Measurements from ENCODE around the gene CLTCL1. TPM values are rescaled to one million over a fixed set of nuclear protein-coding genes. Genes with fewer than 3 reads are reported as not detected.
A peak's percentile ranks its signal among the peaks of the same experiment; 100 is the strongest.
"Not testable (repeated sequence)": the region's sequence is repeated elsewhere in the genome, so short reads cannot be mapped to it uniquely, and the experiment has no call there.

The CLTCL1 gene
- total and polyA plus RNA-seq, 9 of the 15 experiments (the other 6 are each of a cell fraction or from before 2014, with no cell fraction given) = 1.1 to 11.7 (median 5.0) TPM

DNA sequence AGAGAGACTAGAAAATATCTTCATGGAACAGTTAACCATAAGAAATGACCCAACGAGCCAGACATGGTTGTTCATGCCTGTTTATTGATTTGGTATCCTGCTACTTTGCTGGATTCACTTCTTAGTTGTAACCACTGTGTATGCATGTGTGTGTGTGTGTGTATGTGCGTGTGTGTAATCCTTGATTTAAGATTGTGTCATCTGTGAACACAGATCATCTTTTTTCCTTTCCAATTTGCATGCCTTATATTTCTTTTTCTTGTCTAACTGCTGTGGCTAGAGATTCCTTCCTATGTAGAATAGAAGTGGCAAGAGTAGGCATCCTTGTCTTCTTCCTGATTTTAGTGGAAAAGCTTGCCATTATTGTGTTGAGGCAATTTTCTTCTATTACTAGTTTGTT lies 16.4 kb upstream of the CLTCL1 start (continued):
- TF ChIP-seq JUND (IDR thresholded peaks at IDR 0.05; ENCODE audit: borderline replicate concordance, low read depth, low read length) (no peak), JUND (tag; IDR thresholded peaks at IDR 0.05; ENCODE audit: borderline replicate concordance, low read depth, low read length) (no peak), HMG20B (CRISPR knock-in tag; IDR thresholded peaks at IDR 0.05) (no peak), ZNF143 (CRISPR knock-in tag; IDR thresholded peaks at IDR 0.05) (no peak)
- TF ChIP-seq, protein P1, sequence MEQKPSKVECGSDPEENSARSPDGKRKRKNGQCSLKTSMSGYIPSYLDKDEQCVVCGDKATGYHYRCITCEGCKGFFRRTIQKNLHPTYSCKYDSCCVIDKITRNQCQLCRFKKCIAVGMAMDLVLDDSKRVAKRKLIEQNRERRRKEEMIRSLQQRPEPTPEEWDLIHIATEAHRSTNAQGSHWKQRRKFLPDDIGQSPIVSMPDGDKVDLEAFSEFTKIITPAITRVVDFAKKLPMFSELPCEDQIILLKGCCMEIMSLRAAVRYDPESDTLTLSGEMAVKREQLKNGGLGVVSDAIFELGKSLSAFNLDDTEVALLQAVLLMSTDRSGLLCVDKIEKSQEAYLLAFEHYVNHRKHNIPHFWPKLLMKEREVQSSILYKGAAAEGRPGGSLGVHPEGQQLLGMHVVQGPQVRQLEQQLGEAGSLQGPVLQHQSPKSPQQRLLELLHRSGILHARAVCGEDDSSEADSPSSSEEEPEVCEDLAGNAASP (IDR thresholded peaks at IDR 0.05) = 0 out of 2 replicates have a peak, but pooled peaks have one; percentile 18
- TF ChIP-seq, protein P2, sequence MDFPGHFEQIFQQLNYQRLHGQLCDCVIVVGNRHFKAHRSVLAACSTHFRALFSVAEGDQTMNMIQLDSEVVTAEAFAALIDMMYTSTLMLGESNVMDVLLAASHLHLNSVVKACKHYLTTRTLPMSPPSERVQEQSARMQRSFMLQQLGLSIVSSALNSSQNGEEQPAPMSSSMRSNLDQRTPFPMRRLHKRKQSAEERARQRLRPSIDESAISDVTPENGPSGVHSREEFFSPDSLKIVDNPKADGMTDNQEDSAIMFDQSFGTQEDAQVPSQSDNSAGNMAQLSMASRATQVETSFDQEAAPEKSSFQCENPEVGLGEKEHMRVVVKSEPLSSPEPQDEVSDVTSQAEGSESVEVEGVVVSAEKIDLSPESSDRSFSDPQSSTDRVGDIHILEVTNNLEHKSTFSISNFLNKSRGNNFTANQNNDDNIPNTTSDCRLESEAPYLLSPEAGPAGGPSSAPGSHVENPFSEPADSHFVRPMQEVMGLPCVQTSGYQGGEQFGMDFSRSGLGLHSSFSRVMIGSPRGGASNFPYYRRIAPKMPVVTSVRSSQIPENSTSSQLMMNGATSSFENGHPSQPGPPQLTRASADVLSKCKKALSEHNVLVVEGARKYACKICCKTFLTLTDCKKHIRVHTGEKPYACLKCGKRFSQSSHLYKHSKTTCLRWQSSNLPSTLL (IDR thresholded peaks at IDR 0.05) = no peak

DNA sequence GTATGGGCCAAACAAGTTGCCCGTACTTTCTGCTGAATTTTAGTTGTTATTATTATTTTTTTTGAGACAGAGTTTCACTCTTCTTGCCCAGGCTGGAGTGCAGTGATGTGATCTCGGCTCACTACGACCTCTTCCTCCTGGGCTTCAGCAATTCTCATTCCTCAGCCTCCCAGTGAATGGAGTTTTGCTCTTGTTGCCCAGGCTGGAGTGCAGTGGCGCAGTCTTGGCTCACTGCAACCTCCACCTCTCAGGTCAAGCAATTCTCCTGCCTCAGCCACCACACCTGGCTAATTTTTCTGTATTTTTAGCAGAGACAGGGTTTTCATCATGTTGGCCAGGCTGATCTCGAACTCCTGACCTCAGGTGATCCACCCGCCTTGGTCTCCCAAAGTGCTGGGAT lies 15.0 kb upstream of the CLTCL1 start:
- H3K4me2 ChIP-seq (ENCODE audit: insufficient read depth, low read length); H3K27ac ChIP-seq (ENCODE audit: extremely low read depth, low read depth, low read length); H3K4me1 ChIP-seq (replicated peaks in 1 of 2; ENCODE audit: control insufficient read depth in 2 of 2, insufficient read depth in 2 of 2, low read length in 2 of 2); in situ Hi-C loops (cut with MboI); H3K9me3 ChIP-seq (replicated peaks; ENCODE audit: control insufficient read depth, insufficient read depth, low read depth, low read length); CTCF ChIA-PET (ENCODE audit: low intra/inter-chr PET ratio); H3K79me2 ChIP-seq (ENCODE audit: control insufficient read depth, insufficient read depth, low read length); H3K9ac ChIP-seq (ENCODE audit: insufficient read depth in 1 of 2, low read depth in 2 of 2, low read length in 2 of 2); intact Hi-C loops (cut with micrococcal nuclease); H3K4me3 ChIP-seq; H4K20me1 ChIP-seq (replicated peaks; ENCODE audit: control insufficient read depth, insufficient read depth, low read length); DNase-seq (ENCODE audit: extremely low read depth in 1 of 4, low spot score in 3 of 4); BruUV-seq (replicated peaks); H3K9me1 ChIP-seq (ENCODE audit: control insufficient read depth, insufficient read depth, low read length); FAIRE-seq; H2AFZ ChIP-seq (ENCODE audit: low read depth, low read length); H3K36me3 ChIP-seq (ENCODE audit: control insufficient read depth, insufficient read depth, low read length); ATAC-seq: not testable (repeated sequence)
- POLR2A ChIA-PET = interaction anchor here (0.6 to 4.0 kb wide), 3 partner anchors 11 to 93 kb away, joined by 4 to 32 read pairs (median 4); partner anchors contain the start of gene CLTCL1
- peaks cover 12 to 23% of the 10 kb centered on the region in 2 experiments; a peak in 4 of 5 replicates for H3K27me3 ChIP-seq (ENCODE audit: control insufficient read depth in 2 of 2, insufficient read depth in 2 of 2, low read length in 2 of 2)
- peak in 1 of 2 experiments; percentile 68; a peak in 1 of 3 replicates for TF ChIP-seq CBX3 (IDR thresholded peaks at IDR 0.05; ENCODE audit: borderline replicate concordance in 1 of 2, low read length in 2 of 2)
- TF ChIP-seq MCM3 (IDR thresholded peaks at IDR 0.05) = peak; percentile 78; the same call in 1 of the 2 replicates
- TF ChIP-seq MCM7 (IDR thresholded peaks at IDR 0.05) = peak in 1 of 2 experiments; percentile 75; a peak in 1 of 4 replicates
- TF ChIP-seq, protein P3, sequence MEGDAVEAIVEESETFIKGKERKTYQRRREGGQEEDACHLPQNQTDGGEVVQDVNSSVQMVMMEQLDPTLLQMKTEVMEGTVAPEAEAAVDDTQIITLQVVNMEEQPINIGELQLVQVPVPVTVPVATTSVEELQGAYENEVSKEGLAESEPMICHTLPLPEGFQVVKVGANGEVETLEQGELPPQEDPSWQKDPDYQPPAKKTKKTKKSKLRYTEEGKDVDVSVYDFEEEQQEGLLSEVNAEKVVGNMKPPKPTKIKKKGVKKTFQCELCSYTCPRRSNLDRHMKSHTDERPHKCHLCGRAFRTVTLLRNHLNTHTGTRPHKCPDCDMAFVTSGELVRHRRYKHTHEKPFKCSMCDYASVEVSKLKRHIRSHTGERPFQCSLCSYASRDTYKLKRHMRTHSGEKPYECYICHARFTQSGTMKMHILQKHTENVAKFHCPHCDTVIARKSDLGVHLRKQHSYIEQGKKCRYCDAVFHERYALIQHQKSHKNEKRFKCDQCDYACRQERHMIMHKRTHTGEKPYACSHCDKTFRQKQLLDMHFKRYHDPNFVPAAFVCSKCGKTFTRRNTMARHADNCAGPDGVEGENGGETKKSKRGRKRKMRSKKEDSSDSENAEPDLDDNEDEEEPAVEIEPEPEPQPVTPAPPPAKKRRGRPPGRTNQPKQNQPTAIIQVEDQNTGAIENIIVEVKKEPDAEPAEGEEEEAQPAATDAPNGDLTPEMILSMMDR (IDR thresholded peaks at IDR 0.05 in 2 of 3, conservative IDR thresholded peaks at IDR 0.05 in 1 of 3; ENCODE audit: insufficient read depth in 2 of 3, low read depth in 1 of 3, low read length in 3 of 3) = 0 out of 6 replicates have a peak, but pooled peaks of 1 of the 3 experiments have one; percentile 3
- 6% methylated on average over 6 of the region's 6 CpGs for WGBS (ENCODE audit: insufficient coverage, low coverage, missing lambda C conversion rate)
